ENCODE data around the gene FAM118A. TPM values are rescaled to one million over a fixed set of nuclear protein-coding genes. Genes with fewer than 3 reads are reported as not detected.

The FAM118A gene
- polyA plus RNA-seq, 4 donors: 4.5 to 76.3 (median 24.7) TPM

- Histone ChIP-seq H3K9me3 (ENCODE audit: control insufficient read depth in 2 of 2, insufficient read depth in 1 of 2, low read depth in 1 of 2, low read length in 1 of 2) (no peaks in the 10 kb centered on the region), H3K27ac (ENCODE audit: low read depth in 1 of 3, low read length in 2 of 3) (peak overlapping the region in 2 of 3 donors; percentile 64 to 85), H3K36me3 (ENCODE audit: control insufficient read depth in 3 of 3, insufficient read depth in 2 of 3, low read depth in 1 of 3, low read length in 3 of 3) (peaks cover 0 to 12% (median 0%) of the 10 kb centered on the region in 3 donors), H3K4me3 (ENCODE audit: low read depth in 1 of 3, low read length in 3 of 3) (peak overlapping the region in 2 of 3 donors; percentile 86 to 92), H3K4me1 (ENCODE audit: control insufficient read depth in 3 of 3, insufficient read depth in 2 of 3, low read depth in 1 of 3, low read length in 2 of 3) (peaks cover 0 to 39% (median 6%) of the 10 kb centered on the region in 3 donors), H3K27me3 (ENCODE audit: control insufficient read depth in 3 of 3, insufficient read depth in 3 of 3, low read length in 3 of 3) (no peaks in the 10 kb centered on the region)
- DNase-seq: peak in 1 of 2 donors; percentile 47
- no peak for FAIRE-seq
- WGBS, 3 donors: 40 to 44% (median 42%) methylated on average over 14 of the region's 14 CpGs
These were observed 1.3 kb downstream of the FAM118A start for GRCh38 chr22:45310977-45311531.

GRCh38 chr22:45312415-45312814 is 2.7 kb downstream of the FAM118A start:
- H3K9me3 ChIP-seq (ENCODE audit: control insufficient read depth in 2 of 2, insufficient read depth in 1 of 2, low read depth in 1 of 2, low read length in 1 of 2): no peaks in the 10 kb centered on the region

GRCh38 chr22:45312856-45313255 is 3.1 kb downstream of the FAM118A start:
- no peak for DNase-seq
- Histone ChIP-seq H3K27me3 (ENCODE audit: control insufficient read depth in 3 of 3, insufficient read depth in 3 of 3, low read length in 3 of 3) (no peaks in the 10 kb centered on the region), H3K36me3 (ENCODE audit: control insufficient read depth in 3 of 3, insufficient read depth in 2 of 3, low read depth in 1 of 3, low read length in 3 of 3) (peaks cover 0 to 15% (median 0%) of the 10 kb centered on the region in 3 donors), H3K4me3 (ENCODE audit: low read depth in 1 of 3, low read length in 3 of 3) (no peak overlapping the region), H3K27ac (ENCODE audit: low read depth in 1 of 3, low read length in 2 of 3) (no peak overlapping the region), H3K9me3 (ENCODE audit: control insufficient read depth in 2 of 2, insufficient read depth in 1 of 2, low read depth in 1 of 2, low read length in 1 of 2) (no peaks in the 10 kb centered on the region), H3K4me1 (ENCODE audit: control insufficient read depth in 3 of 3, insufficient read depth in 2 of 3, low read depth in 1 of 3, low read length in 2 of 3) (peaks cover 0 to 39% (median 6%) of the 10 kb centered on the region in 3 donors)
- FAIRE-seq: no peak
- 59 to 70% (median 59%) methylated on average over 4 of the region's 4 CpGs for WGBS, 3 donors

More at GRCh38 chr22:45312415-45312814, 2.7 kb downstream of the FAM118A start:
- 90 to 91% (median 91%) methylated on average over 8 of the region's 8 CpGs for WGBS, 3 donors
- H3K27me3 ChIP-seq (ENCODE audit: control insufficient read depth in 3 of 3, insufficient read depth in 3 of 3, low read length in 3 of 3): no peaks in the 10 kb centered on the region
- H3K4me3 ChIP-seq (ENCODE audit: low read depth in 1 of 3, low read length in 3 of 3): no peak overlapping the region
- H3K27ac ChIP-seq (ENCODE audit: low read depth in 1 of 3, low read length in 2 of 3): no peak overlapping the region
- FAIRE-seq (no peak), DNase-seq (no peak)
- H3K36me3 ChIP-seq (ENCODE audit: control insufficient read depth in 3 of 3, insufficient read depth in 2 of 3, low read depth in 1 of 3, low read length in 3 of 3): peaks cover 0 to 15% (median 0%) of the 10 kb centered on the region in 3 donors
- H3K4me1 ChIP-seq (ENCODE audit: control insufficient read depth in 3 of 3, insufficient read depth in 2 of 3, low read depth in 1 of 3, low read length in 2 of 3): peaks cover 0 to 34% (median 6%) of the 10 kb centered on the region in 3 donors

GRCh38 chr22:45314054-45314721 is 4.5 kb downstream of the FAM118A start:
- Histone ChIP-seq H3K4me1 (ENCODE audit: control insufficient read depth in 3 of 3, insufficient read depth in 2 of 3, low read depth in 1 of 3, low read length in 2 of 3) (peaks cover 0 to 40% (median 6%) of the 10 kb centered on the region in 3 donors), H3K27me3 (ENCODE audit: control insufficient read depth in 3 of 3, insufficient read depth in 3 of 3, low read length in 3 of 3) (no peaks in the 10 kb centered on the region), H3K4me3 (ENCODE audit: low read depth in 1 of 3, low read length in 3 of 3) (no peak overlapping the region), H3K27ac (ENCODE audit: low read depth in 1 of 3, low read length in 2 of 3) (peak overlapping the region in 2 of 3 donors; percentile 36 to 44), H3K9me3 (ENCODE audit: control insufficient read depth in 2 of 2, insufficient read depth in 1 of 2, low read depth in 1 of 2, low read length in 1 of 2) (no peaks in the 10 kb centered on the region), H3K36me3 (ENCODE audit: control insufficient read depth in 3 of 3, insufficient read depth in 2 of 3, low read depth in 1 of 3, low read length in 3 of 3) (peaks cover 0 to 15% (median 0%) of the 10 kb centered on the region in 3 donors)
- WGBS, 3 donors: 53 to 61% (median 61%) methylated on average over 8 of the region's 8 CpGs
- DNase-seq (peak in 1 of 2 donors; percentile 55), FAIRE-seq (no peak)

- no peak for DNase-seq
- H3K4me1 ChIP-seq (ENCODE audit: control insufficient read depth in 3 of 3, insufficient read depth in 2 of 3, low read depth in 1 of 3, low read length in 2 of 3): peaks cover 0 to 39% (median 9%) of the 10 kb centered on the region in 3 donors
- FAIRE-seq: no peak
- peaks cover 0 to 15% (median 0%) of the 10 kb centered on the region in 3 donors for H3K36me3 ChIP-seq (ENCODE audit: control insufficient read depth in 3 of 3, insufficient read depth in 2 of 3, low read depth in 1 of 3, low read length in 3 of 3)
- H3K4me3 ChIP-seq (ENCODE audit: low read depth in 1 of 3, low read length in 3 of 3): no peak overlapping the region
- H3K27ac ChIP-seq (ENCODE audit: low read depth in 1 of 3, low read length in 2 of 3): no peak overlapping the region
- no peaks in the 10 kb centered on the region for H3K27me3 ChIP-seq (ENCODE audit: control insufficient read depth in 3 of 3, insufficient read depth in 3 of 3, low read length in 3 of 3)
- no peaks in the 10 kb centered on the region for H3K9me3 ChIP-seq (ENCODE audit: control insufficient read depth in 2 of 2, insufficient read depth in 1 of 2, low read depth in 1 of 2, low read length in 1 of 2)
- 93 to 94% (median 93%) methylated on average over 6 of the region's 6 CpGs for WGBS, 3 donors
These were observed 5.1 kb downstream of the FAM118A start for GRCh38 chr22:45314786-45315185.

- Histone ChIP-seq H3K4me1 (ENCODE audit: control insufficient read depth in 3 of 3, insufficient read depth in 2 of 3, low read depth in 1 of 3, low read length in 2 of 3) (peaks cover 0 to 39% (median 3%) of the 10 kb centered on the region in 3 donors), H3K4me3 (ENCODE audit: low read depth in 1 of 3, low read length in 3 of 3) (no peak overlapping the region), H3K36me3 (ENCODE audit: control insufficient read depth in 3 of 3, insufficient read depth in 2 of 3, low read depth in 1 of 3, low read length in 3 of 3) (peaks cover 0 to 21% (median 0%) of the 10 kb centered on the region in 3 donors), H3K27ac (ENCODE audit: low read depth in 1 of 3, low read length in 2 of 3) (peak overlapping the region in 2 of 3 donors; percentile 68 to 86), H3K27me3 (ENCODE audit: control insufficient read depth in 3 of 3, insufficient read depth in 3 of 3, low read length in 3 of 3) (no peaks in the 10 kb centered on the region), H3K9me3 (ENCODE audit: control insufficient read depth in 2 of 2, insufficient read depth in 1 of 2, low read depth in 1 of 2, low read length in 1 of 2) (no peaks in the 10 kb centered on the region)
- WGBS, 3 donors: 88 to 91% (median 89%) methylated on average over 9 of the region's 9 CpGs
- FAIRE-seq (no peak), DNase-seq (peak in 1 of 2 donors; percentile 22)
These were observed 7.2 kb downstream of the FAM118A start for GRCh38 chr22:45316796-45317526.

GRCh38 chr22:45317551-45318167 is 7.9 kb downstream of the FAM118A start:
- no peak for FAIRE-seq
- peak overlapping the region; percentile 66 to 86 (median 68) for H3K27ac ChIP-seq (ENCODE audit: low read depth in 1 of 3, low read length in 2 of 3)

GRCh38 chr22:45318168-45318557 is 8.4 kb downstream of the FAM118A start:
- FAIRE-seq (no peak), DNase-seq (peak; percentile 67 to 77)
- Histone ChIP-seq H3K4me3 (ENCODE audit: low read depth in 1 of 3, low read length in 3 of 3) (no peak overlapping the region), H3K36me3 (ENCODE audit: control insufficient read depth in 3 of 3, insufficient read depth in 2 of 3, low read depth in 1 of 3, low read length in 3 of 3) (peaks cover 0 to 25% (median 0%) of the 10 kb centered on the region in 3 donors), H3K9me3 (ENCODE audit: control insufficient read depth in 2 of 2, insufficient read depth in 1 of 2, low read depth in 1 of 2, low read length in 1 of 2) (no peaks in the 10 kb centered on the region), H3K27ac (ENCODE audit: low read depth in 1 of 3, low read length in 2 of 3) (peak overlapping the region; percentile 66 to 86 (median 68)), H3K27me3 (ENCODE audit: control insufficient read depth in 3 of 3, insufficient read depth in 3 of 3, low read length in 3 of 3) (no peaks in the 10 kb centered on the region), H3K4me1 (ENCODE audit: control insufficient read depth in 3 of 3, insufficient read depth in 2 of 3, low read depth in 1 of 3, low read length in 2 of 3) (peaks cover 0 to 37% (median 3%) of the 10 kb centered on the region in 3 donors)
- WGBS, 3 donors: 9 to 34% (median 33%) methylated on average over 8 of the region's 8 CpGs

More at GRCh38 chr22:45317551-45318167, 7.9 kb downstream of the FAM118A start:
- H3K4me3 ChIP-seq (ENCODE audit: low read depth in 1 of 3, low read length in 3 of 3): no peak overlapping the region
- no peaks in the 10 kb centered on the region for H3K27me3 ChIP-seq (ENCODE audit: control insufficient read depth in 3 of 3, insufficient read depth in 3 of 3, low read length in 3 of 3)
- peak; percentile 44 to 74 for DNase-seq
- WGBS, 3 donors: 43 to 66% (median 55%) methylated on average over 19 of the region's 19 CpGs
- H3K4me1 ChIP-seq (ENCODE audit: control insufficient read depth in 3 of 3, insufficient read depth in 2 of 3, low read depth in 1 of 3, low read length in 2 of 3): peaks cover 0 to 39% (median 3%) of the 10 kb centered on the region in 3 donors
- H3K9me3 ChIP-seq (ENCODE audit: control insufficient read depth in 2 of 2, insufficient read depth in 1 of 2, low read depth in 1 of 2, low read length in 1 of 2): no peaks in the 10 kb centered on the region
- H3K36me3 ChIP-seq (ENCODE audit: control insufficient read depth in 3 of 3, insufficient read depth in 2 of 3, low read depth in 1 of 3, low read length in 3 of 3): peaks cover 0 to 20% (median 0%) of the 10 kb centered on the region in 3 donors

Measured in small intestine (tissue), 7 donors.